Breast epithelium (tissue), 4 donors: ENCODE measurements around the gene ATP2B2. TPM values are rescaled to one million over a fixed set of nuclear protein-coding genes. Genes with fewer than 3 reads are reported as not detected.

Source experiments
- DNase-seq, 2 donors: peaks; one replicate each; pipeline ENCODE4 v3.0.0-alpha.2; 2019; ENCODE audit warnings: low spot score in 2 of 2
- H3K27ac ChIP-seq, 2 donors: fragments of 200-600 bp; sonication (generic) in 1 of 2; one replicate each; pipeline ENCODE4 v1.5.1; 2016 to 2019; ENCODE audit warnings: mild to moderate bottlenecking in 1 of 2
- H3K27me3 ChIP-seq, 2 donors: fragments of 200-600 bp; sonication (generic) in 1 of 2; one replicate each; pipeline versions ENCODE4 v1.5.1 to v1.6.0; 2017 to 2019; ENCODE audit warnings: control low read depth in 1 of 2, mild to moderate bottlenecking in 1 of 2
- H3K36me3 ChIP-seq: fragments of 200-600 bp; one replicate; pipeline ENCODE4 v1.5.1; 2019
- H3K4me1 ChIP-seq, 2 donors: fragments of 200-600 bp; sonication (generic); one replicate each; pipeline ENCODE4 v1.5.1; 2016 to 2019; ENCODE audit warnings: control low read depth in 1 of 2
- H3K4me3 ChIP-seq, 3 donors: fragments of 200-600 bp; sonication (generic); 1 replicate in 2 of 3; 2 replicates in 1 of 3; pipeline ENCODE4 v1.5.1; 2016 to 2019; ENCODE audit warnings: mild to moderate bottlenecking in 3 of 3, moderate library complexity in 2 of 3
- H3K9me3 ChIP-seq, 2 donors: fragments of 200-600 bp; sonication (generic) in 1 of 2; one replicate each; pipeline ENCODE4 v1.5.1; 2016 to 2019; ENCODE audit warnings: control low read depth in 1 of 2
- CTCF ChIP-seq, 3 donors: fragments of 450-650 bp; IDR thresholded peaks; one replicate each; pipeline ENCODE4 v1.5.1; 2016 to 2017; ENCODE audit warnings: antibody characterized with exemption in 3 of 3, mild to moderate bottlenecking in 3 of 3, moderate library complexity in 3 of 3
- POLR2A ChIP-seq: fragments of 450-650 bp; IDR thresholded peaks from one replicate; pipeline ENCODE4 v1.6.1; 2016; ENCODE audit warnings: antibody characterized with exemption, mild to moderate bottlenecking, moderate library complexity
- POLR2AphosphoS5 ChIP-seq, 3 donors: sonication (generic); formaldehyde crosslinking; IDR thresholded peaks; one replicate each; pipeline ENCODE4 v1.6.1; 2017; ENCODE audit warnings: antibody characterized with exemption in 3 of 3
- intact Hi-C: fragments of 100-400 bp; cut with DNase I; formaldehyde crosslinking; loops from one replicate; pipeline ENCODE4 v1.15.1; 2023; ENCODE audit warnings: low total_unique reads
- total RNA-seq, 3 donors: library from RNA; depleted of rRNA; stranded (reverse); fragments of >200 nt; gene quantifications; one replicate each; pipeline ENCODE4 v1.1.0, GENCODE V29; 2016

Gene ATP2B2
- total RNA-seq, 3 donors from 2014 or later, result under 0.01 to 0.15 TPM; not detected in 1

- H3K9me3 ChIP-seq, result no peaks in the 10 kb centered on the region
- no peak overlapping the region for H3K27ac ChIP-seq
- H3K27me3 ChIP-seq, result no peaks in the 10 kb centered on the region
- H3K4me1 ChIP-seq, result no peaks in the 10 kb centered on the region
- H3K36me3 ChIP-seq, result no peaks in the 10 kb centered on the region
- no peak for DNase-seq
- TF ChIP-seq CTCF (IDR thresholded peaks at IDR 0.05) (no peak), POLR2AphosphoS5 (IDR thresholded peaks at IDR 0.05) (no peak), POLR2A (no peak)
- no peak overlapping the region for H3K4me3 ChIP-seq
- intact Hi-C loops, result loop anchor here (5.0 kb wide), 1 partner anchor 1504 kb away; no protein-coding TSS in a partner anchor
These were observed 159.5 kb downstream of the ATP2B2 start for GRCh38 chr3:10345911-10346310.

GRCh38 chr3:10344944-10345575 is 160.3 kb downstream of the ATP2B2 start:
- Histone ChIP-seq H3K27me3 (no peaks in the 10 kb centered on the region), H3K36me3 (no peaks in the 10 kb centered on the region), H3K4me3 (no peak overlapping the region), H3K4me1 (no peaks in the 10 kb centered on the region), H3K9me3 (no peaks in the 10 kb centered on the region), H3K27ac (no peak overlapping the region)
- intact Hi-C loops, result loop anchor here (5.0 kb wide), 1 partner anchor 1503 kb away; no protein-coding TSS in a partner anchor
- no peak for TF ChIP-seq POLR2A
- no peak for TF ChIP-seq POLR2AphosphoS5 (IDR thresholded peaks at IDR 0.05)
- no peak for TF ChIP-seq CTCF (IDR thresholded peaks at IDR 0.05)
- no peak for DNase-seq

- H3K36me3 ChIP-seq, result no peaks in the 10 kb centered on the region
- no peak overlapping the region for H3K27ac ChIP-seq
- H3K4me3 ChIP-seq, result no peak overlapping the region
- H3K9me3 ChIP-seq, result no peaks in the 10 kb centered on the region
- H3K27me3 ChIP-seq, result no peaks in the 10 kb centered on the region
- DNase-seq, result peak; percentile 30 to 61
- H3K4me1 ChIP-seq, result no peaks in the 10 kb centered on the region
- intact Hi-C loops, result no loop called here
- TF ChIP-seq CTCF (IDR thresholded peaks at IDR 0.05) (peak; percentile 72 to 81 (median 74)), POLR2AphosphoS5 (IDR thresholded peaks at IDR 0.05) (no peak)
These were observed 161.0 kb downstream of the ATP2B2 start for GRCh38 chr3:10344147-10344943.

GRCh38 chr3:10343526-10343925 is 161.9 kb downstream of the ATP2B2 start:
- H3K36me3 ChIP-seq, result no peaks in the 10 kb centered on the region
- H3K27ac ChIP-seq, result no peak overlapping the region
- TF ChIP-seq CTCF (IDR thresholded peaks at IDR 0.05) (no peak), POLR2A (no peak), POLR2AphosphoS5 (IDR thresholded peaks at IDR 0.05) (no peak)
- H3K27me3 ChIP-seq, result no peaks in the 10 kb centered on the region
- no peak overlapping the region for H3K4me3 ChIP-seq
- intact Hi-C loops, result no loop called here
- H3K9me3 ChIP-seq, result no peaks in the 10 kb centered on the region
- no peaks in the 10 kb centered on the region for H3K4me1 ChIP-seq
- no peak for DNase-seq

- intact Hi-C loops, result no loop called here
- TF ChIP-seq POLR2AphosphoS5 (IDR thresholded peaks at IDR 0.05) (no peak), CTCF (IDR thresholded peaks at IDR 0.05) (no peak), POLR2A (no peak)
These were observed 162.6 kb downstream of the ATP2B2 start for GRCh38 chr3:10342781-10343180.

More at GRCh38 chr3:10342781-10343180, 162.6 kb downstream of the ATP2B2 start:
- no peak overlapping the region for H3K4me3 ChIP-seq
- DNase-seq, result no peak
- H3K27me3 ChIP-seq, result no peaks in the 10 kb centered on the region
- no peaks in the 10 kb centered on the region for H3K9me3 ChIP-seq
- no peaks in the 10 kb centered on the region for H3K4me1 ChIP-seq
- H3K27ac ChIP-seq, result no peak overlapping the region
- no peaks in the 10 kb centered on the region for H3K36me3 ChIP-seq
